NCI-H187 treated with DMSO at 0.1 percent for 48 hours (cell line): ENCODE data around the gene RPL19.

Experiments
- DNase-seq: peaks from one replicate; lab custom pipeline; 2025; lab: John Stamatoyannopoulos, UW

The RPL19 gene

DNA sequence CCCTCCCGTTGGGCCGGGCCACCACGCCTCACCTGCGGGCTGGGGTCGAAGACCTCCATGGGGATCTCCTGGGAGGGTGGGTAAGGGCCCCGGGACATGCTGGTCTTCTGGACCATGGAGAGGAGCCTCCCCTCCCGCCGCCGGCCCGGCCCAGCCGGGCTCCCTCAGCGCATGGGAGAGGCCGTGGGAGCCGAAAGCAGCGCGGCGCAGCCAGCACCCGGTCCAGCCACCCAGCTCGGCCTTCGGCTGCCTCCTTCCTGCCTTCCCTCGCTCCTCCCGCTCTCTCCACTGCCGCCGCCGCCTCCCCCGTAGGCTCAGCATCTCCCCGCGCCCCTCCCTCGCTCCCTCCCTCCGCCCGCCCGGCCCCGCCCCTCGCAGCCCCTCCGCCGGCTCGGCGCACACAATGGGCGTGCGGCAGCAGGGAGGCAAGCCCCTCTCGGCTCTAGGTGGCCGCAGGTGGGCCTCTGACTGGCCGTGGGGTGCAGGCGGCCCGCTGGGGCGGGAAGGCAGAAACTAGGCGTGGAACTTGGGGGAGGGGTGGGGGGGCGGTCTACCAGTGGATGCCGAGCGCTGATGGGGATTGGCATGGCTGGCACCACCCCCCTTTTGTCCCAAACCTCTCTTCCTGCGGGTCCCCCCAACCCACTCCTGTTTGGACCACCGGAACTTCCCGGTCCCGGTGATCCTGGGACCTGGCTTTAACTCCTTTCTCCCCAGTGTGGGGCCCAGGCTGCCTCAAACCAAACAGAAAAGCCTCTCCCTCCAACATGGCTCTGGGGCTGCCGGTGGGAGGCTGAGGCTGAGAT, 2.5 kb upstream of the RPL19 start, which contains the start of gene CACNB1:
CACNB1 (minus strand) TSS at position 290 of the 806 bp plus-strand sequence; CDS start at position 116, 174 bp downstream.
- no peak for DNase-seq

DNA sequence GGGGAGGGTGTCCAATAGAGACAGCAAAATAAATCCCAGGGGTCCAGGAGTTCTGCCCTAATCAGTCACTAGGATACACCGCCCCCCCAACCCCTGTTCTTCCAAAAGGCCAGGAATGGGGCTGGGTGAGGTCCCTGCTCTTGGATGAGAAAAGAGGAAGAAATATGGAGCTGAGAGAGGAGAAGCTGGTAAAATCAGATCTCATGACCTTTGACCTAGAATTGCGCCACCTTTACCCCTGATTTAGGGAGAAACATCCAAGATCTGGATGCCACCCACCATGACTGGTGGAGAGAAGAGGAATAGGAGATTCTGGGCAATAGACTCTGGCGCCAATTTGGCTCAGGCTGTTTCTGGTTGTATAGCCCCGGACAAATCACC, 1.9 kb upstream of the RPL19 start:
- no peak for DNase-seq

DNA sequence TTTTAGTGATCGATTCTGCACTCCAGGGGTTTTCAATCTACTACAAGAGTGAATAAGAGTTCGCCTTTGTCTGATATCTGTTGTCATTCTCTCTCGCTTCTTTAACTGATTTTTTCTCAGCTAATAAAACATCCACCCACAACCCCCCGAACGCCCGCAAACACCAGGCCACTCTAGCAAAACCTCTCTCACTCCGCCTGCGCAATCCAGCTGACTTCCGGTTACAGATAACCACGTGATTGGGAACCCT, 338 bp upstream of the RPL19 start:
- peak; percentile 80 for DNase-seq

DNA sequence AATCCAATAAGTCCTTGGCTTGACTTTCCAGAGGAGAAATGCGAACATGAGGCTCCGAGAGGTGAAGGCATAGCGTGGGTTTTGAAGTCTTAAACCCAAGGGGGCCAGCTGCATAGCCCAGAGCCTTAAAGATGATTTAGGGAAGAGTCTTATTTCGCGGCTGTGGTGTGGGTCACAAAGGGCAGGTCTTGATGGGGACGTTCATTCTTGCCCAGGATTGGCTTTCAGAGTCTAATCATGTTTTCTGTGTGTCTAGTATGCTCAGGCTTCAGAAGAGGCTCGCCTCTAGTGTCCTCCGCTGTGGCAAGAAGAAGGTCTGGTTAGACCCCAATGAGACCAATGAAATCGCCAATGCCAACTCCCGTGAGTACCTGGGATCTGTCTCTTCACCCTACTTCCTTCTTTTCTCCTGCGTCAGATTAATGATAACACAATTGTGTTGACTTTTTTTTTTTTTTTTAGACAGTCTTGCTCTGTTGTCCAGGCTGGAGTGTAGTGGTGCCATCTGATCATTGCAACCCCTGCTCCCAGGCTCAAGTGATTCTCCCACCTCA, 951 bp downstream of the RPL19 start:
- DNase-seq = no peak

DNA sequence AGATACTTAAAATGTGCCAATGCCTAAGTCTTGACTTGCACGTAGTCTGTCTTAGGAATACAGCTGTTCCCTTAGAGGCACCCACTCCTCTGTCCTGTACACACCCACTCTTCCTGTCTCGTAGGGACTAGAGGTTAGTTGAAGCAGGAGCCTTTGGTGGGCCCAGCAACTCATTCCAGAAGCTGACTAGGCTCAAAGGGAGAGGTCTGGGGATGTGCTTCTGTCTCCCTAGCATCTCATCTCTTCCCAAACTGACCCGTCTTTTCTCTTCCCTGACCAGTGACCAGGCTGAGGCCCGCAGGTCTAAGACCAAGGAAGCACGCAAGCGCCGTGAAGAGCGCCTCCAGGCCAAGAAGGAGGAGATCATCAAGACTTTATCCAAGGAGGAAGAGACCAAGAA, 4.2 kb downstream of the RPL19 start:
- no peak for DNase-seq

DNA sequence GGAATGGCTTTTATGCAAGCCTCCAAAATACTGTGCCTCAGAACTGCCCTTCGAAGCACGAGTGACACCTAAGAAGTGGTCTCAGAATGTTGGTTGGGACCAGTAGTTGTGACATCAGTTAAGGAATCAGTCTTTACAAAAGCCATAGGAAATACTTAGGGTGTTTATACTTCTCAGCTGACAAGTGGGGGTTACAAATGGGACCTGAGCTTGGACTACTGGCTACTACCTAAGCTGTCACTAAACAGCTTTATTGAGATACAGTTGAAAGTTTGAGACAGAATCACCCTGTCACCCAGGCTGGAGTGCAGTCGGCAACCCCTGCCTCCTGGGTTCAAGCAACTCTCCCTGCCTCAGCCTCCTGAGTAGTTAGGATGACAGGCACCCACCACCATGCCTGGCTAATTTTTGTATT, 5.0 kb downstream of the RPL19 start:
- DNase-seq = no peak

DNA sequence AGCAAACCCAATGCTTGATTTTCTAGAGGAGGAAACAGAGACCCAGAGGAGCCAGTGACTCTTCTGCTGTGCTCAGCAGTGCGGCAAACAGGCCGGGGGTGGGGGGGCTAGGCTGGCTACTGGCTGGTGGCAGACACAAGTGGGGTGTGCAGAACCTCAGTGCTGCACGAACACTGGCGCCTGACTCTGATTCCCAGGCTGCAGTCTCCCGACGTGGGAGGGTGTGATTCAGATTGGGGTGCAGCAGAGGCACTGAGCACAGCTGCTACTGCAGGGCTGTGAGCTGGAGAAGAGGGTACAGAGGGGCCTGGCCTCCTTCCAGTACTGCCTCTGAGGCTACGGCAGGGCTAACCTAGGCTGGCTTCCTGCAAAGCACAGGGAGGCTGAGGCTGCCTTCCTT, 8.1 kb downstream of the RPL19 start:
- DNase-seq = no peak

DNA sequence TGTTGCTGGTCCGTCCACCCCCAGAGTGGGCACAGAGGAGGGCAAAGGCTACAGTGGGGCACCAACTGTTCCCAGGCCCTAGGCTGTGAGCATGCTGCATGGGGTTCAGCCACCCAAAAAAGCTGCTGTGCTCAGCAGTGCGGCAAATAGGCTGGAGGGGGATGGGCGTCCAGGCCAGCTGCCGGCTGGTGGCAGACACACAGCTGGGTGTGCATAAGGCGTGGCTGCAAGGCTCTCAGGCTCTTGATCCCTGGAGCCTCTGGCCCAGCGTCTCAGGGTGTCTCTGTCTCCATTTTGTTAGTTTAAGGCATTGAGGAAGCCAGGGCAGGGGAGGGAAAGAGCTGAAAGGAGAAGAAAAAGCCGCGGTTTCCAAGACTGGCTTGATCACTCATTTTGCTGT, 8.8 kb downstream of the RPL19 start:
- DNase-seq = peak; percentile 49

DNA sequence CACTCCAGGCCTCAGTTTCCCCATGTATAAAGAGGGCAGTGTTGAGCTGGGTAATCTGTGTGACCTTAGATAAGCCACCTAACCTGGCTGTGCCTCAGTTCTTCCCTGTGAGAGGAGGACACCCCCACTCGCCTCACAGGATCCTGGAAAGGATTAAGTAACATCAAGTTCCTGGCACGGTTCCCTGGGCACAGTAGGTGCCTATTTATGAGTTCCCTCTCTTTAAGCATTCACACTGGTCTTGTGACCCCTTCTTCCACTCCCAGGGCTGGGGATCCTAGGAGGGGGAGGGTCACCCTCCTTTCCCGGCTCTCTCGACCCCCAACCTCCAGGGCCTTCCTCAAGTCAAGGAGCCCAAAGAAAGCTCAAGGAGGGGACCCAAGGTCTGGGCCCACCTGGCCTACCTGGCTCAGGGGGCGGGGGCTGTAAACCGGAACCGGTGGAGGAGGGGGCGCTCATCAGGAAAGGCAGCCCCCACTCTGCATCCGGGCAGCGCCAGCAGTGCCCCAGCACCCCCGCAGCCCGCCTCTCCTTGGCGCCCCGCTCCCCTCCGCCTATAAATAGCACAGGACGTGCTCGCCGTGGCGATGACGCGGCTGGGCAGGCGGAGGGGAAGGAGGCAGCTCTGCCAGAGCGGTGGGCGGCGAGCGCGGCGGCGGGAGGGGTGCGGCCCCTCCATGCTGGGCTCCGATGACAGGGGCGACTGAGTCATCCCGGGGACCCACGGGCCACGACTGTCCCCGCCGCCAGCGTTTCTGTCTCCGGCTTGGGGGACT, 9.4 kb downstream of the RPL19 start:
- DNase-seq = no peak

DNA sequence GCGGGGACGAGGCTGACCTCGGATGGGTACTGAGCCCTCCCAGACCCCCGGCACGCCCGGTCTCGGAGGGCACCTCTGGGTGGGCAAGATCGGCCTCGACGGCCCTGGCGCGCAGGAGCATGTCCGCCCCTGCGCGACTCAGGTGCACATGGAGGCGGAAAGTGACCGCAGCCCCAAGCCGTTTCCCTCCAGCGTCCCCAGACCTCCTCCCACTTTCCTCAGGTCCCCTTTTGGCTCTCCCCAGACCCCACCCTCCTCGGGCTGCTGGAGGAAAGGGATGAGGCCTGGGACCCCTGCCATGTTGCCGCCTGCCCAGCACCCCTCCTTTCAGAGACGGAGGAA, 10.0 kb downstream of the RPL19 start:
- DNase-seq = no peak

DNA sequence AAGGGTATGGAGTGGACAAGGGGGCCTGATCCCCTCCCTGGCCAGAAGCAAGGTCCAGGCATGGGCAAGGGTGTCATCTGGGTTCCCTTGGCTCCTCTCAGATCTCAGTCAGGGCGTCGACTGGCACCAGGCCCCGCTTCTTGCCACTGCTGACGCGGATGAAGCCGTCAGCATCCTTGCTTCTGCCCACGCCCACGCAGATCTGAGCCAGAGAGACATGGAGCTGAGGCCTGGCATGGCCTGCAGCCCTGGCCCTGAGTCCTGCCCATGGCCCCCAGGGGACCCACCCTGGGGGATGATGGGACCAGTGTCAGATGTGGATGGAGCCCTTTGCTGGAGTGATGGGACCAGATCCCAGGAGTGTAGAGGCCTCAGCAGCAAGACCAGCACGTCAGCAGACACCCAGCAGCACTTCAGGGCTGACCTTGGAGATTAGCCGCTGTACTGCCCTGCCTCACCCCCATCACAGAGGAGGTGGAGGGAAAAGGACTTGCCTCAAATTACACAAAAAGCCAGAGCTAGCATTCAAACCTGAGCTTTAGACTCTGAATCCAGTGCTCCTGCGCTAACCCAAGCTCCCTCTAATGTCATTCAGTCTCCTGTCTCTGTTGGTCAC, 12.2 kb downstream of the RPL19 start:
- DNase-seq = no peak

DNA sequence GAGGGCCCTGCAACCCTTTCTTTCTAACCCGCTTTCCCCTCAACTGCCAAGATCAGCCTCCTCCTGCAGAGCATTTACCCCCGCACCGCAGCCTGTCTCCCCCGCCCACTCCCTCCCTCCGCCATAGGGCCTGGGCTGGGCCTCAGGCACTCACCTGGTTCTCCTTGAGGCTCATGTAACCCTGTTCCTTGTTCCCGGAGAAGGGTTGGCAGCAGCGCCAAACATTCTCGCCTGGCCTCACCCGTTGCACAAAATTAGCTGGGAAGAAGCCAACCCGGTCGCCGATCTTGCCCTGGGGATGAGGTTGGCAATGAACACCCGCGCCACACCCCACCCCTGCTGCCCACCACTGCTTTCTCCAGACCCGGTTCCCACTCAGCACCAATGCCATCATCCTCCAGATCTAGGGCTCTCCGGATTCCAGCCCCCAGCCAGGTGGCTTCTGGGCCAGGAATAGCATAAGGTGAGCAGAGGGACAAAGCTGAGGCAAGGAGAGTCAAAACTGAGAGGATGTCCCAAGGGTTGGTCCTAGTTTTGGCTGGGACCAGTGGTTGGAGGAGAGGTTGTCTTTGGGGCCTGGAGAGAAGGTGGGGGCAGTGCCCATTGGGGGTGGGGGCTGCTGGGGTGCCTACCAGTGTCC, 12.9 kb downstream of the RPL19 start:
- DNase-seq = no peak

DNA sequence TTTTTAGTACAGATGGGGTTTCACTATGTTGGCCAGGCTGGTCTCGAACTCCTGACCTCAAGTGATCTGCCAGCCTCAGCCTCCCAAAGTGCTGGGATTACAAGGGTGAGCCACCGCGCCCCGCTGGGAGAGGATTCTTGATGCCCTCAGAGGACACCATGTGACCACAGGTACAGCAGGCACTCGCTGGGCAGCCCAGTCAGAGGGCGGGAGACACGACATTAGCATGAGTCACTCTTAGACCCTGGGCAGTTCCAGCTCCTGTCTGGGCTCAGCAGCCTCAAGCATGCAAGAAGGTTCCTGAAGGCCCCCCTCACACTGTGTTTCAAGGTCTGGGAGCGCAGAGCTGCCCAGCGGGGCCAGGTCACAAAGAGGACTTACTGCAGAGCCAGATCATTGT, 13.8 kb downstream of the RPL19 start:
- no peak for DNase-seq

DNA sequence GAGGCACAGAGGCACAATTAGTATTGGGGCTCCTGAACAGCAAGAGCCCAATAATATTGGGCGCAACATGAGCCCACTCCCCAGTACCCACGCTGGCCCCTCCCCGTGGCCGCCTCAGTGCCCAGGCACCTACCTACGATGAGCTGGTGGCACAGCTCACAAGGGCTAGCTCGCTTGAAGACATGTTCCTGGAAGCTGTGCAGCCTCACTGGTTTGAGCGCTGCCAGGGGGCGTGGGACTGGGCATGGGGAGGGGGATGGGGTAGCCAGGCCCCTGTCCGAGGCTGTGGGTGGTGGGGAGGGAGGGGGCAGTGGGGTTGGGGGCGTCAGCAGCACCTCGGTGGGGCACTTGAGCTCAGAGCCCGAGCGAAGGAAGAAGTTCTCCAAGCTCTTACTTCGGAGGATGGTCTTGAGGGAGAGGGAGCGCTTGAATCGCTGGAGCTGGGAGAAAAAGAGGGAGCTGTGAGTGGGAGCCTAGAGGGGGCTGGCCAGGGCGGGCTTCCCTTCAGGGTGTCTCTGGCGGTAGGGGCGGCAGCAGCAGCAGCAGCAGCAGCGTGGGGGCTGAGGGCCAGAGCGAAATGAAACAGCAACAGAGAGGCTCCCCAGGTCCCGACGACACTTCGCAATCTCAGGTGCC, 17.8 kb downstream of the RPL19 start:
- no peak for DNase-seq

DNA sequence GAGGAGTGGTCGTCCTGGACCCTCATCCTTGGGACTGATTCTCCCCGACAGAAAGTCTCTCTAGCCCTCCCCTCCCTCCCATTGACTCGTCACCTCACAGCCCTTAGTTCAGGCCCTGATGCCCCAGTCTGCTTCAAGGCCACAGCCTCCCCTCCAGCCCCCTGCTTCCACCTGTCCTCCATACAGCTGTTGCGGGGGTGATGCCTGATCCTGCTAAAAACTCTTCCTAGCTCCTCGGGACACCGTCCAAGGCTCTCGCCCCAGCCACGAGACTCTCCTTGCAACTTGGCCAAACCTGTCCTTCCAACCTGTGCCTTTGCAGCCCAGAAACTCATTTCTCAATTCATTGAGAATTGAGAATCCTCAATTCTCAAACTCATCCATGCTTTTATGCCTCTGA, 18.8 kb downstream of the RPL19 start:
- no peak for DNase-seq

DNA sequence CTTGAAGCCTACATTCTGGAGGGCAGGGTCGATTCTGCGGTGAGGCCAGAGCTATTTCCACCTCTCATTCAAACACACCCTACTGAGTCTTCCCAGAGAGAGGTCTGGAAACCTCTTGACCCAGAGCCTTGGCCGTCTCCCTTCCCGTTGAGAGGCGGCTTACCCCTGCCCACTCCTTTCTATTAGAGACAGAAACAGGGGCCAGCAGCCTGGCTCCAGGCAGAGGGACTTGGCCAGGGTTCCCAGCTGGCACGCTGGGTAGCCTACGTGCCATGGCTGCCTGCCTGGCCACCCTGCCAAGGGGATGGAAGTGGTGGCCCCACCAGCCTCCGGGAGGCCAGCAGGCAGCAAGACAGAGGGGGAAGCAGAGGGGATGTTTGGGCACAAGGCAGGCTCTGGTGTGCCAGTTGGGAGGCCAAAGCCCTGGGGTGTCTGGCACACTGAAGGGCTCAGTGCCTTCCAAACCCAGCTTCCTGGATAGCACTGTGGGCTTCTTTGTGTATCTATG, 19.6 kb downstream of the RPL19 start:
- DNase-seq = no peak

DNA sequence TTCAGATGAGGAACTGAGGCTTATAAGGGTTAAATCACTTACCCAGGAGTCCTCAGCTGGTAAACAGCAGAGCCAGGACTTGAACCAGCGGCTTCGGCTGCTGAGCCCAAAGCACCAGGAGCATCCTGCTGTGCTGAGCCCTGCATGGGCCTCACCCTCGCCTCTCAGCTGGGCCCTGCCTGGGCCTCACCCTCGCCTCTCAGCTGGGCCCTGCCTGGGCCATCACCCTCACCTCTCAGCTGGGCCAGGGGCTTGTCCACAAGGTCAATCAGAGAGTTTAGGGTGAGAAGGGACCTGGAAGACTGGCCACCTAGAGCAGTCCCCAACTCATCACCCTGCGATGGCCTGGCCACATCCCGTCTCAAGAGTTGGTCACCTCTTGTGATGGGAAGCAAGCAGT, 21.5 kb downstream of the RPL19 start:
- no peak for DNase-seq

DNA sequence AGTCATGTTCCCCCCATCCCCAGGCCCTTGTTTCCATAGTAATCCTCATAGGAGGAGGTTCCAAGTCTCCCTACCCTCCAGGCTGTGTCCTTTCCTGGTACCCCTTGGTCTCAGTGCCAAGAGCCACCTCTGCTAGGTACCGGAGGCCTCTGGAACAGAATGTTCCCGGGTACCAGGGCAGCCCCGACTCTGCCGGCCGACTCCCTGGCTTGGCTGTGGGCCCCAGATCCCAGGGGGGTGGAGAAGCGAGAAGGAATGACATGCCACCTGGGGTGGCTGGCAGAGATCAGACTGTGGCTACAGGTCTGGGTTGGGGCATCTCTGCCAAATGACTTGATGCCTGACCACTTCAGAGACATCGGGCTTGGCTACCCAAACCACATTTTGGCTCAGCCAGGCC, 22.1 kb downstream of the RPL19 start:
- no peak for DNase-seq

DNA sequence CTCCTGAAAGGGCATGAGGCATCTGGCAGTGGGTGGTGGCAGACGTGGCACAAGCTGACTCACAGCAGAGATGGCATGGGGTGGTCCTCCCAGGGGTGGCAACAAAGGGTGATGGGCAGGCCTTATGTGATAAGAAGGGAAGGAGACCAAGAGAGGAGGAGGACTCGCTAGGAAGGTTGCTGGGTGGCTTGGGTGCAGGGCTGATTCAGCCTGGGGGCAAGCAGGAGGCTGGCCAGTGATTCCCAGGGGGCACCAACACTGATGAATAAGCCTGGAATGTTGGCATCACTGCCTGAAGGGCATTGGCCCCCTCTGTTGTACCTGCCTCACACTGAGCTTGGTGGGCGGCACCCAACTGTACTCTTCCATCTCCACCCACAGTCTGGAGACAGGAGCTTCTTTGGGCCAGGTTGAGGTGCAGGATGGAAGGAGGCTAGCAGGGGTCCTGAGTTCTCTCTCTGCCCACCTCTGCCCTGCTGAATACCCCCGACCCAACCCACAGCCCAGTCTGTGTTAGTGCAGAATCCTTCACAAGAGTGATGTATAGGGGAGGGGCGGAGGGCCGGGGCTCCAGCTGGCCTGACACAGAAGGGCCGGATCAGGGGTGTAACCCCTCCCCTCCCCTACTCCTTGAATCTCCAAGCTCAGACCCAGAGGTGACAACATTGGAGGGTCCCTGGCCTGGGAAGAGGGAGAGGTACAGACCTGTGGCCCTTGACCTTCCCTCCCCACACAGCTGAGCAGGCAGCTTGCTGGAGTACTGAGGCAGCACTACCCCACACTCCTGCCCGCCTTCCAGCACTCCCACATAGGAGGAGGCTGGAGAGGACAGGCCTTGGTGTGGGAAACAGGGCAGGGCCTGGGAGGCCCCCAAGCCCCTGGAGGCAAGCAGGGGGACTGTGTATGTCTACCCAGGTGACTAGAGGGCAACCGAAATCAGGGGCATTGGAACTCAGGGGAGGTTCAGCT, 23.1 kb downstream of the RPL19 start:
- no peak for DNase-seq

DNA sequence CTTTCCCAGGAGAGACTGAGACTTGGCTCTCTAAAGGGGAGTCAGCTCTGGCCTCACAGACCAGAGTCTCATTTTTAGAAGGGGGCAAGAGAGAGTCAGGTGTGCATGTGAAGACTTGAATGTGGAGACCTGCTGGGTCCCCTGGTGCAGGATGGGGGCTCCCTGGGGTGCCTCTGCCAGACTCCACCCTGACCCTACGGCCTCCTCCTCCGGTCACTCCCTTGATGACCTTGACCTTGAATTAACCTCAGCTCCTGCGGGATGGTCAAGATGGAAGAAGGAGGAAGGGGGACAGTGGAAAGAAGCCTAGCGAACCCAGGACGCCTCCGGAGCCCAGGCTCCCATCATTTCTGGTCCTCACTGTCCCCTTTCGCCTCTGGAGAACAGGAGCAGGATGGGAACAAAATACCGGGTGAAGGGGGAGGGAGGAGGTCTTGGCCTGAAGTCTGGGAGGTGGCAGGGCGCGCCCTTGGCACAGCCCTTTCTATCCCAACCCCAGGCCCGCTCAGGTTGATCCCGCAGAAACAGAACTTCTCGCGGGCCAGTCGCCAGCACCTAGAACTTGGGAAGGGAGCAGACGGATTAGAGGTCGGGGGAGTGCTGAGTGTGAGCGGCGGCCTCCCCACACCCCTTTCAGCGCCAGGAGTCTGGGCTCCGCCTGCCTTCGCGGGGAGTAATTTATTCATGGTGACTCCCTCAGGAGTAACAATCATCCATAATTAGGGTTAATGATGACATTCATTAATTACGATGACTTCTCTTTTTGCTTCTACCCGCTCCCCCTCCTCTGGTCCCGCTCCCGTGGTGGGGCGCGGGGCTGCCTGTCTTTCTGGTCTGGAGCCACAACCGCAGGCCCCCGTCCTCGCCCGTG, 24.1 kb downstream of the RPL19 start:
- no peak for DNase-seq
